Ishikawa (cell line): Measurements from ENCODE around the gene AIG1.

ENCODE experiments used
- CEBPB ChIP-seq: IDR thresholded peaks from 2 replicates; pipeline ENCODE4 v1.6.1; 2012
- CREB1 ChIP-seq: IDR thresholded peaks from 2 replicates; pipeline ENCODE4 v1.6.1; 2012; ENCODE audit warnings: low read depth
- EGR1 ChIP-seq: IDR thresholded peaks from 2 replicates; pipeline ENCODE4 v1.6.1; 2012
- EP300 ChIP-seq: IDR thresholded peaks from 2 replicates; pipeline ENCODE4 v1.6.1; 2012; ENCODE audit warnings: borderline replicate concordance
- FOXM1 ChIP-seq: IDR thresholded peaks from 2 replicates; pipeline ENCODE4 v1.6.1; 2012; ENCODE audit warnings: low read depth, borderline replicate concordance
- NFIC ChIP-seq: IDR thresholded peaks from 2 replicates; pipeline ENCODE4 v1.6.1; 2012
- RAD21 ChIP-seq: IDR thresholded peaks from 2 replicates; pipeline ENCODE4 v1.6.1; 2012; ENCODE audit warnings: low read depth
- TAF1 ChIP-seq: IDR thresholded peaks from 2 replicates; pipeline ENCODE4 v1.6.1; 2012; ENCODE audit warnings: low read depth, mild to moderate bottlenecking
- TCF12 ChIP-seq: IDR thresholded peaks from 2 replicates; pipeline ENCODE4 v1.6.1; 2012; ENCODE audit warnings: low read depth
- TEAD4 ChIP-seq: IDR thresholded peaks from 2 replicates; pipeline ENCODE4 v1.6.1; 2012
- YY1 ChIP-seq: IDR thresholded peaks from 2 replicates; pipeline ENCODE4 v1.6.1; 2012; ENCODE audit warnings: low read depth
- ZBTB7A ChIP-seq: IDR thresholded peaks from 2 replicates; pipeline ENCODE4 v1.6.1; 2012; ENCODE audit warnings: low read depth
- TF ChIP-seq, protein P1 (sequence below): IDR thresholded peaks from 2 replicates; pipeline ENCODE4 v1.6.1; 2012; ENCODE audit warnings: low read depth, mild to moderate bottlenecking
- TF ChIP-seq, protein P2 (sequence below): IDR thresholded peaks from 2 replicates; pipeline ENCODE4 v1.6.1; 2012
- TF ChIP-seq, protein P3 (sequence below): IDR thresholded peaks from 2 replicates; pipeline ENCODE4 v1.6.1; 2012

The AIG1 gene

DNA sequence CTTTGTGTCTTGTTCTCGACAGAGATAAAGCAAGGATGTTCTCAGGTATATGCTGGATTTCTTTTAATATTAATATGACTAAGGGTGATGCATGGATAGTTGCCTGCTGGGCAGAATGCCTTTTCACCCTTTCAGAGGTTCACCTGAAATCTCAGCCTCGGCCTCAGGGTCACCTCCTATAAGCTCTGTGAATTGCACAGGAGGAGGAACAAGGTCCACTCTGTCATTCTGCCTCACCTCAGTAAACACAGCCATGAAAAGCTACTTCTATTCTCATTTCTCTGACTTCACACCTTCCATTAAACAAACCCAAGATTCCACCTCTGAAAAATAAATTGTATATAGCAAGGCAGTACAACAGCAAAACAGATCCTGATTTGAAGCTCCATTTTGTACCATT, 38.1 kb upstream of the AIG1 start:
- TF ChIP-seq CREB1, result no peak
- TF ChIP-seq TCF12, result no peak

DNA sequence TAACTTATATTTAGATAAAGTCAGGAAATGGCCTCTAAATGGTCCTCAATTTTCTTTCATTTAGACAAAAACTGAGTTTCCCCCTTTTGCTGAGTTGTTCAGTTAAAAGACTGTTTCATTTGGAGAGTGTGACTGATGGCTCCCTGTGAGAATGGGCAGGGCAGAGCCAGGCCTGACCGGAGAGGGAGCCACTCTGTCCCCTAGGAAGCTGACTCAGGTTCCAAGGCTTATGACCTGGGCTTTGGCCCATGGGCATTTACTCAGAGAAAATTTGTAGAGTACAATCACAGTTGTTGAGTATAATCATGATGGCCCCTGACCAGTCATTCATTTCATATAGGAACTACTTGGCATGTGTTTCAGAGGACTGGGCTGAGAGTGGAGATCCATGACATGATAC, 37.0 kb upstream of the AIG1 start:
- TF ChIP-seq CREB1, result no peak
- no peak for TF ChIP-seq TCF12
- TF ChIP-seq RAD21, result no peak
- TF ChIP-seq, protein P1, sequence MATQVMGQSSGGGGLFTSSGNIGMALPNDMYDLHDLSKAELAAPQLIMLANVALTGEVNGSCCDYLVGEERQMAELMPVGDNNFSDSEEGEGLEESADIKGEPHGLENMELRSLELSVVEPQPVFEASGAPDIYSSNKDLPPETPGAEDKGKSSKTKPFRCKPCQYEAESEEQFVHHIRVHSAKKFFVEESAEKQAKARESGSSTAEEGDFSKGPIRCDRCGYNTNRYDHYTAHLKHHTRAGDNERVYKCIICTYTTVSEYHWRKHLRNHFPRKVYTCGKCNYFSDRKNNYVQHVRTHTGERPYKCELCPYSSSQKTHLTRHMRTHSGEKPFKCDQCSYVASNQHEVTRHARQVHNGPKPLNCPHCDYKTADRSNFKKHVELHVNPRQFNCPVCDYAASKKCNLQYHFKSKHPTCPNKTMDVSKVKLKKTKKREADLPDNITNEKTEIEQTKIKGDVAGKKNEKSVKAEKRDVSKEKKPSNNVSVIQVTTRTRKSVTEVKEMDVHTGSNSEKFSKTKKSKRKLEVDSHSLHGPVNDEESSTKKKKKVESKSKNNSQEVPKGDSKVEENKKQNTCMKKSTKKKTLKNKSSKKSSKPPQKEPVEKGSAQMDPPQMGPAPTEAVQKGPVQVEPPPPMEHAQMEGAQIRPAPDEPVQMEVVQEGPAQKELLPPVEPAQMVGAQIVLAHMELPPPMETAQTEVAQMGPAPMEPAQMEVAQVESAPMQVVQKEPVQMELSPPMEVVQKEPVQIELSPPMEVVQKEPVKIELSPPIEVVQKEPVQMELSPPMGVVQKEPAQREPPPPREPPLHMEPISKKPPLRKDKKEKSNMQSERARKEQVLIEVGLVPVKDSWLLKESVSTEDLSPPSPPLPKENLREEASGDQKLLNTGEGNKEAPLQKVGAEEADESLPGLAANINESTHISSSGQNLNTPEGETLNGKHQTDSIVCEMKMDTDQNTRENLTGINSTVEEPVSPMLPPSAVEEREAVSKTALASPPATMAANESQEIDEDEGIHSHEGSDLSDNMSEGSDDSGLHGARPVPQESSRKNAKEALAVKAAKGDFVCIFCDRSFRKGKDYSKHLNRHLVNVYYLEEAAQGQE, result no peak
- no peak for TF ChIP-seq FOXM1
- no peak for TF ChIP-seq ZBTB7A
- TF ChIP-seq, protein P2, sequence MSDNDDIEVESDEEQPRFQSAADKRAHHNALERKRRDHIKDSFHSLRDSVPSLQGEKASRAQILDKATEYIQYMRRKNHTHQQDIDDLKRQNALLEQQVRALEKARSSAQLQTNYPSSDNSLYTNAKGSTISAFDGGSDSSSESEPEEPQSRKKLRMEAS, result no peak
- no peak for TF ChIP-seq EP300
- TF ChIP-seq CEBPB, result no peak
- no peak for TF ChIP-seq EGR1
- TF ChIP-seq NFIC, result no peak
- no peak for TF ChIP-seq TAF1
- TF ChIP-seq YY1, result no peak
- TF ChIP-seq, protein P3, sequence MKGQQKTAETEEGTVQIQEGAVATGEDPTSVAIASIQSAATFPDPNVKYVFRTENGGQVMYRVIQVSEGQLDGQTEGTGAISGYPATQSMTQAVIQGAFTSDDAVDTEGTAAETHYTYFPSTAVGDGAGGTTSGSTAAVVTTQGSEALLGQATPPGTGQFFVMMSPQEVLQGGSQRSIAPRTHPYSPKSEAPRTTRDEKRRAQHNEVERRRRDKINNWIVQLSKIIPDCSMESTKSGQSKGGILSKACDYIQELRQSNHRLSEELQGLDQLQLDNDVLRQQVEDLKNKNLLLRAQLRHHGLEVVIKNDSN, result no peak

DNA sequence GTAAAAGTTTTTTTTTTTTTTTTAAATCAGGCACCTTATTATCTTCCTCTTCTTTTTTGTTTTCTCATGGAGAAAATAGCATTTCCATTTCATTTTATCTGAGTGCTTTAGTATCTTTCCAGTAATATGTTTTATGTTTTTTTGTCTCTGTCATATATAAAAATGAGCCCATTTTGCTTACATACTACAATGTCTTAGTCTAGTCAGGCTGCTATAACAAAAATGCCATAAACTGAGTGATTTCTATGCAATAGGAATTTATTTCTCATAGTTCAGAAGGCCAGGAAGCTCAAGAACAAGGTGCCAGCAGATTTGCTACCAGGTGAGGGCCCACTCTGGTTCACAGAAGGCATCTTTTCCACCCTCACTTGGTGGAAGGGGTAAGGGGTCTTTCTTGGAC, 35.7 kb upstream of the AIG1 start:
- TF ChIP-seq RAD21, result no peak
- TF ChIP-seq CEBPB, result no peak
- TF ChIP-seq NFIC, result no peak
- TF ChIP-seq FOXM1, result no peak
- TF ChIP-seq TAF1, result no peak
- no peak for TF ChIP-seq EP300
- TF ChIP-seq, protein P2, result no peak
- no peak for TF ChIP-seq YY1
- TF ChIP-seq, protein P1, result no peak
- TF ChIP-seq CREB1, result no peak

DNA sequence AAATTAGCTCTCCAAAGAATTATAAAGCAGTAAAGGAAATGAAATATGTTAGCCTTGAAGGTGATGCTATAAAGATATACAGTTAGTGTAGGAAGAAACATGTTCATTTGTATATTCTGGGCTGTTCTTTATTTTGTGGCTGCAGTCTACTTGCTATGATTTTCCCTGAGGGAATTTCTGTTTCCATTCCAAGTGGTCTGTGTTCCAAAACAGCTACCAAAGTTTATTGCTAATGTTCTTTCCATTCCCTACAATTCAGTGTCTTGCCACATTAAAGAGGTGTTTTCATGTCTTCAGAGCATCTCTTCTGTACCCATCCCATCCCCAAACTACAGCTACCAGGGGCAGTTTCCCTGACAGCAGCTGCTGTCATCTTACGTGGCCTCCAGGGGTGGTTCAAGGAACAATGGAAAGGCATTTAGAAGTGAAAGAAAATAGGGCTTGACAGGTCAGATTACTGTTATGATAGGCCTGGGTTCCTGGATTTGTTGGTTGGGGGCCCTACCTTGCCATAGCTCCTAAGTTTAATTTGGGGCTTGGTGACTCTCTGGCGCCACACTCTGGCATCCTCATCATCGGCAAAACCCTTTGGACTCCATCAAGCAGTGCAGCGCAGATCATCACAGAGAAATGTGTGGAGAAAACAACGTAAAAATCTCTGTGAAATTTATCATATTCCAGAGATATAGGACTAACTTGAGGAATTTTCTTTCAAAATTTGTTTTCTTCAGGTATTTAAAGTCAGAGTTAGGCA, 33.8 kb upstream of the AIG1 start:
- peak; percentile 87 for TF ChIP-seq RAD21
- TF ChIP-seq EP300, result no peak

DNA sequence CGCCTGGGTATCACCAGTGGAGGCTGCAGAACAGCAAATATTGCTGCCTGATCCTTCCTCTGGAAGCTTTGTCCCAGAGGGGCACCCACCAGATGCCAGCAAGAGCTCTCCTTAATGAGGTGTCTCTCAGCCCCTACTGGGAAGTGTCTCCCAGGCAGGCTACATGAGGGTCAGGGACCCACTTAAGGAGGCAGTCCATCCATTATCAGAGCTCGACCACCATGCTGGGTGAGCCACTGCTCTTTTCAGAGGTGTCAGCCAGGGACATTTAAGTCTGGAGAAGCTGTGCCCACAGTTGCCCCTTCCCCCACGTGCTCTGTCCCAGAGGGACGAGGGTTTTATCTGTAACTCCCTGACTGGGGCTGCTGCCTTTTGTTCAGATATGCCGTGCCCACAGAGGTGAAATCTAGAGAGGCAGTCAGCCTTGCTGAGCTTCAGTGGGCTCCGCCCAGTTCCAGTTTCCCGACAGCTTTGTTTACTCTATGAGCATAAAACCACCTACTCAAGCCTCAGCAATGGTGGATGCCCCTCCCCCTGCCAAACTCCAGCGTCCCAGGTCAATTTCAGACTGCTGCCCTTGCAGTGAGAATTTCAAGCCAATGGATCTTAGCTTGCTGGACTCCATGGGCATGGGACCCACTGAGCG, 25.9 kb upstream of the AIG1 start:
- TF ChIP-seq CREB1, result no peak
- TF ChIP-seq, protein P2, result no peak
- no peak for TF ChIP-seq TCF12
- TF ChIP-seq TEAD4, result no peak
- TF ChIP-seq TAF1, result no peak
- no peak for TF ChIP-seq RAD21
- TF ChIP-seq ZBTB7A, result no peak
- TF ChIP-seq EP300, result no peak
- no peak for TF ChIP-seq EGR1
- no peak for TF ChIP-seq YY1
- no peak for TF ChIP-seq CEBPB
- TF ChIP-seq NFIC, result no peak

DNA sequence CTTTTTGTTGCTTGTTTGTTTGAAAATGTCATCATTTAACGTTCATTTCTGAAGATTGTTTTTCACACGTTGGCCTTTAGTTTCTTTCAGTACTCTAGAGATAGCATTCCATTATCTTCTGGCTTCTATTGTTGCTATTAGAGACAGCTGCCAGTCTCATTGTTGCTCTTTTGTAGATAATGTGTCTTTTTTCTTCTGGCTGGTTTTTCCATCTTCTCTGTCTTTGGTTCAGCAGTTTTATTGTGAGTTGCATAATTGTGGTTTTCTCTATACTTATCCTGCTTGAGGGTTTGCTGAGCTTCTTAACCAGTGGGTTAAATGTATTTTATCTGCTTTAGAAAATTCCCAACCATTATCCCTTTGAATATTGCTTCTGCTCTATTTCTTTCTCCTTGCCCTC, 23.2 kb upstream of the AIG1 start:
- TF ChIP-seq, protein P3, result no peak
- no peak for TF ChIP-seq RAD21
- no peak for TF ChIP-seq TEAD4
- no peak for TF ChIP-seq TAF1
- TF ChIP-seq CEBPB, result no peak
- TF ChIP-seq EGR1, result no peak
- no peak for TF ChIP-seq ZBTB7A
- TF ChIP-seq, protein P2, result no peak
- TF ChIP-seq TCF12, result no peak
